Panc1 (cell line): ENCODE data around the gene SCRN2. TPM values are rescaled to one million over a fixed set of nuclear protein-coding genes. Genes with fewer than 3 reads are reported as not detected.

Experiments
- ATAC-seq: fragments of 200-7000 bp; cut with Tn5 transposase; 2 replicates; pipeline ENCODE4 v1.9.1; 2020; ENCODE audit warnings: mild to moderate bottlenecking, moderate library complexity
- BruUV-seq: library from RNA; stranded (reverse); fragments of 400-500 nt; replicated peaks from 2 replicates; lab custom pipeline; 2021; lab: Mats Ljungman, UMichigan
- CTCF ChIA-PET: fragments of 300-600 bp; sonication (Branson Sonifier 250); formaldehyde crosslinking; loops from one replicate; lab custom pipeline; 2022; ENCODE audit warnings: antibody characterized with exemption; lab: Charles Lee
- POLR2A ChIA-PET: fragments of 300-600 bp; sonication (Branson Sonifier 250); formaldehyde crosslinking; loops from one replicate; lab custom pipeline; 2022; ENCODE audit warnings: antibody characterized with exemption; lab: Charles Lee
- DNase-seq: peaks from one replicate; pipeline ENCODE4 v3.0.0-alpha.2; 2010; ENCODE audit warnings: low read depth, low spot score
- H3K27ac ChIP-seq: 2 replicates; pipeline ENCODE4 v1.5.1; 2011; ENCODE audit warnings: mild to moderate bottlenecking, low read length, inconsistent platforms
- H3K27me3 ChIP-seq: fragments of 200-500 bp; sonication (Bioruptor generic); 2 replicates; pipeline ENCODE4 v1.6.0; 2014; ENCODE audit warnings: low read length, inconsistent platforms; ENCODE audit not compliant: control insufficient read depth, insufficient read depth
- H3K36me3 ChIP-seq: fragments of 200-500 bp; sonication (Bioruptor generic); 2 replicates; pipeline ENCODE4 v1.5.1; 2014; ENCODE audit warnings: inconsistent platforms, mild to moderate bottlenecking, low read length, moderate library complexity; ENCODE audit not compliant: control insufficient read depth, insufficient read depth
- H3K4me1 ChIP-seq: 2 replicates; pipeline ENCODE4 v1.5.1; 2011; ENCODE audit warnings: inconsistent platforms, mild to moderate bottlenecking, low read length, moderate library complexity; ENCODE audit not compliant: control insufficient read depth, insufficient read depth
- H3K4me3 ChIP-seq, 2 experiments: 2 replicates each; pipeline ENCODE4 v1.5.1; 2011 to 2012; ENCODE audit warnings: low read depth in 2 of 2, low read length in 2 of 2, mild to moderate bottlenecking in 2 of 2, inconsistent platforms in 1 of 2, moderate library complexity in 1 of 2
- H3K9me3 ChIP-seq: fragments of 200-500 bp; sonication (Bioruptor generic); 2 replicates; pipeline ENCODE4 v1.5.1; 2014; ENCODE audit warnings: low read depth, mild to moderate bottlenecking, inconsistent platforms, low read length, moderate library complexity; ENCODE audit not compliant: control insufficient read depth, insufficient read depth
- CTCF ChIP-seq: fragments of 450-650 bp; IDR thresholded peaks from 2 replicates; pipeline ENCODE4 v1.5.1; 2017; ENCODE audit warnings: mild to moderate bottlenecking
- POLR2AphosphoS5 ChIP-seq: IDR thresholded peaks from 2 replicates; pipeline ENCODE4 v1.6.1; 2012; ENCODE audit warnings: mild to moderate bottlenecking, low read depth, low read length, moderate library complexity
- REST ChIP-seq, 2 experiments: IDR thresholded peaks; 2 replicates each; pipeline ENCODE4 v1.6.1; 2011 to 2012; ENCODE audit warnings: low read depth in 2 of 2, control low read depth in 1 of 2, low read length in 1 of 2, mild to moderate bottlenecking in 1 of 2, moderate library complexity in 1 of 2; ENCODE audit not compliant: insufficient read depth in 1 of 2
- SIN3A ChIP-seq: IDR thresholded peaks from 2 replicates; pipeline ENCODE4 v1.6.1; 2012; ENCODE audit warnings: low read depth, mild to moderate bottlenecking, low read length, moderate library complexity, borderline replicate concordance; ENCODE audit not compliant: insufficient read depth
- TCF7L2 ChIP-seq: IDR thresholded peaks from 2 replicates; pipeline ENCODE4 v1.6.1; 2011; ENCODE audit warnings: mild to moderate bottlenecking, low read depth, low read length, inconsistent platforms
- in situ Hi-C: cut with HindIII; loops from 2 replicates; pipeline ENCODE4 v1.10.0; 2016; ENCODE audit warnings: low sequenced_read_pairs, low pct_unique_long_range_greater_than_20kb
- intact Hi-C: fragments of 100-400 bp; cut with micrococcal nuclease; formaldehyde crosslinking; loops from one replicate; pipeline ENCODE4 v1.10.0; 2022; ENCODE audit not compliant: unreplicated experiment
- total RNA-seq: library from RNA; stranded (reverse); gene quantifications from one replicate; pipeline ENCODE4 v1.2.1, GENCODE V29; 2021; ENCODE audit not compliant: unreplicated experiment

SCRN2 gene
- total RNA-seq, 1 experiment from 2014 or later = 34.9 TPM

DNA sequence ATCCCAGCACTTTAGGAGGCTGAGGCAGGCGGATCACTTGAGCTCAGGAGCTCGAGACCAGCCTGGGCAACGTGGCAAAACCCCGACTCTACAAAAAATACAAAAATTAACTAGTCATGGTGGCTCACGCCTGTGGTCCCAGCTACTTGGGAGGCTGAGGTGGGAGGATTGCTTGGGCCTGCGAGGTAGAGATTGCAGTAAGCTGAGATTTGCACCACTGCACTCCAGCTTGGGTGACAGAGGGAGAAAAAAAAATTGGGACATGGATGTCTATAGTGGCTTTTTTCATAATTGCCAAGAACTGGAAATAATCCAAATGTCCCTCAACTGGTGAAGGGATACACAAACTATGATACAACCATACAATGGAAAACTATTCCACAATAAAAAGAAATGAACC lies 48.1 kb downstream of the SCRN2 start:
- Histone ChIP-seq H3K27me3 (peaks cover 41% of the 10 kb centered on the region), H3K9me3 (no peaks in the 10 kb centered on the region), H3K36me3 (no peaks in the 10 kb centered on the region), H3K27ac (no peak overlapping the region), H3K4me3 (no peak overlapping the region), H3K4me1 (peaks cover 4% of the 10 kb centered on the region; the same call in 1 of the 2 replicates)
- intact Hi-C loops = no loop called here
- TF ChIP-seq CTCF (no peak), TCF7L2 (no peak), SIN3A (no peak), POLR2AphosphoS5 (no peak), REST (IDR thresholded peaks at IDR 0.05; ENCODE audit: insufficient read depth in 1 of 2, low read depth in 2 of 2, low read length in 1 of 2) (no peak)
- no TSS peak for BruUV-seq
- DNase-seq (no peak), ATAC-seq (no peak)
- ChIA-PET POLR2A (no interaction called here), CTCF (no interaction called here)
- in situ Hi-C loops = no loop called here

DNA sequence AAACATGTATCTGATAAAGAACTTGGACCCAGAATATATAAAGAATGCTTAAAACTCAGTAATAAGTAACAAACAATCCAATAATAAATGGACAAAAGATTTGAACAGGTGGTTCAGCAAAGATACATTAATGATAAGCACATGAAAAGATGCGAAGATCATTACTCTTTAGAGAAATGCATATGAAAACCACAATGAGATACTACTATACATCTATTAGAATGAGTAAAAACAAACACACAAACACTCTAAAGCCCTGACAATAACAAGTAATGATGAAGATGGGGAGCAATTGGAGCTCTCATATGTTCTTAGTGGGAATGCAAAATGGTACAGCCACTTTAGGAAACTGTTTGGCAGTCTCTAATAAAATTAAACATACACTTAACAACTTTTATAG lies 48.6 kb downstream of the SCRN2 start:
- POLR2A ChIA-PET = no interaction called here
- Histone ChIP-seq H3K4me3 (no peak overlapping the region), H3K9me3 (no peaks in the 10 kb centered on the region), H3K27me3 (peaks cover 41% of the 10 kb centered on the region), H3K27ac (no peak overlapping the region), H3K36me3 (no peaks in the 10 kb centered on the region), H3K4me1 (peaks cover 4% of the 10 kb centered on the region; the same call in 1 of the 2 replicates)
- no peak for DNase-seq
- CTCF ChIA-PET = no interaction called here
- intact Hi-C loops (no loop called here), in situ Hi-C loops (no loop called here)
- no peak for ATAC-seq
- BruUV-seq = no TSS peak
- TF ChIP-seq REST (IDR thresholded peaks at IDR 0.05; ENCODE audit: insufficient read depth in 1 of 2, low read depth in 2 of 2, low read length in 1 of 2) = no peak
- TF ChIP-seq POLR2AphosphoS5 = no peak
- no peak for TF ChIP-seq CTCF
- TF ChIP-seq TCF7L2 = no peak
- no peak for TF ChIP-seq SIN3A
